ENCODE results near the gene ARHGEF28.

- TF ChIP-seq, protein P1, sequence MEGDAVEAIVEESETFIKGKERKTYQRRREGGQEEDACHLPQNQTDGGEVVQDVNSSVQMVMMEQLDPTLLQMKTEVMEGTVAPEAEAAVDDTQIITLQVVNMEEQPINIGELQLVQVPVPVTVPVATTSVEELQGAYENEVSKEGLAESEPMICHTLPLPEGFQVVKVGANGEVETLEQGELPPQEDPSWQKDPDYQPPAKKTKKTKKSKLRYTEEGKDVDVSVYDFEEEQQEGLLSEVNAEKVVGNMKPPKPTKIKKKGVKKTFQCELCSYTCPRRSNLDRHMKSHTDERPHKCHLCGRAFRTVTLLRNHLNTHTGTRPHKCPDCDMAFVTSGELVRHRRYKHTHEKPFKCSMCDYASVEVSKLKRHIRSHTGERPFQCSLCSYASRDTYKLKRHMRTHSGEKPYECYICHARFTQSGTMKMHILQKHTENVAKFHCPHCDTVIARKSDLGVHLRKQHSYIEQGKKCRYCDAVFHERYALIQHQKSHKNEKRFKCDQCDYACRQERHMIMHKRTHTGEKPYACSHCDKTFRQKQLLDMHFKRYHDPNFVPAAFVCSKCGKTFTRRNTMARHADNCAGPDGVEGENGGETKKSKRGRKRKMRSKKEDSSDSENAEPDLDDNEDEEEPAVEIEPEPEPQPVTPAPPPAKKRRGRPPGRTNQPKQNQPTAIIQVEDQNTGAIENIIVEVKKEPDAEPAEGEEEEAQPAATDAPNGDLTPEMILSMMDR (IDR thresholded peaks at IDR 0.05; ENCODE audit: insufficient read depth, low read depth, low read length) = no peak
- TF ChIP-seq EZH2 (IDR thresholded peaks at IDR 0.05; ENCODE audit: insufficient read depth, low read length) = no peak
Observed at GRCh38 chr5:73908846-73909245, 282.9 kb downstream of the ARHGEF28 start.
